Neural progenitor cell (in vitro differentiated cells): ENCODE measurements around the gene PLA2G2F. TPM values are rescaled to one million over a fixed set of nuclear protein-coding genes. Genes with fewer than 3 reads are reported as not detected.

Source experiments
- DNase-seq: peaks from one replicate; pipeline ENCODE4 v3.0.0-alpha.2; 2016; ENCODE audit warnings: low spot score
- H2AFZ ChIP-seq: fragments of 200-600 bp; sonication (generic); replicated peaks from 2 replicates; pipeline ENCODE4 v1.6.1; 2016; ENCODE audit warnings: antibody characterized with exemption
- H3F3A ChIP-seq: fragments of 200-600 bp; sonication (generic); 2 replicates; pipeline ENCODE4 v1.6.1; 2016; ENCODE audit warnings: antibody characterized with exemption, low read depth
- H3K27ac ChIP-seq: fragments of 200-600 bp; sonication (generic); 2 replicates; pipeline ENCODE4 v1.5.1; 2016; ENCODE audit warnings: mild to moderate bottlenecking
- H3K27me3 ChIP-seq: fragments of 200-600 bp; sonication (generic); 2 replicates; pipeline ENCODE4 v1.6.1; 2016; ENCODE audit warnings: mild to moderate bottlenecking, moderate library complexity
- H3K36me3 ChIP-seq: fragments of 200-600 bp; sonication (generic); 2 replicates; pipeline ENCODE4 v1.5.1; 2016
- H3K4me1 ChIP-seq: fragments of 200-600 bp; sonication (generic); 2 replicates; pipeline ENCODE4 v1.6.1; 2016; ENCODE audit warnings: mixed run types
- H3K4me2 ChIP-seq: fragments of 200-600 bp; sonication (generic); 2 replicates; pipeline ENCODE4 v1.6.1; 2016
- H3K4me3 ChIP-seq: fragments of 200-600 bp; sonication (generic); 2 replicates; pipeline ENCODE4 v1.5.1; 2016
- H3K79me2 ChIP-seq: fragments of 200-600 bp; sonication (generic); 2 replicates; pipeline ENCODE4 v1.6.1; 2016; ENCODE audit warnings: low read depth
- H3K9ac ChIP-seq: fragments of 200-600 bp; sonication (generic); 2 replicates; pipeline ENCODE4 v1.6.1; 2016
- H3K9me3 ChIP-seq: fragments of 200-600 bp; sonication (generic); 2 replicates; pipeline ENCODE4 v1.5.1; 2016; ENCODE audit warnings: low read depth
- H4K20me1 ChIP-seq: fragments of 200-600 bp; sonication (generic); 2 replicates; pipeline ENCODE4 v1.6.1; 2016; ENCODE audit warnings: low read depth
- H3K27ac Mint-ChIP-seq: 3 replicates; pipeline ENCODE4 v1.8.0; 2021; ENCODE audit warnings: mixed read lengths
- H3K27me3 Mint-ChIP-seq: 2 replicates; pipeline ENCODE4 v1.8.0; 2022; ENCODE audit warnings: low read depth, mild to moderate bottlenecking, inconsistent platforms, moderate library complexity, mixed read lengths; ENCODE audit not compliant: insufficient read depth
- H3K36me3 Mint-ChIP-seq: 3 replicates; pipeline ENCODE4 v1.8.0; 2021; ENCODE audit warnings: mixed read lengths
- H3K4me1 Mint-ChIP-seq: 3 replicates; pipeline ENCODE4 v1.8.0; 2021; ENCODE audit warnings: mixed read lengths
- H3K4me3 Mint-ChIP-seq: 3 replicates; pipeline ENCODE4 v1.8.0; 2021; ENCODE audit warnings: mild to moderate bottlenecking, moderate library complexity, mixed read lengths
- H3K9me3 Mint-ChIP-seq: 3 replicates; pipeline ENCODE4 v1.8.0; 2020; ENCODE audit warnings: mixed read lengths
- EZH2 ChIP-seq: fragments of 200-600 bp; sonication (generic); IDR thresholded peaks from 2 replicates; pipeline ENCODE4 v1.6.1; 2017; ENCODE audit warnings: antibody characterized with exemption, mild to moderate bottlenecking, moderate library complexity
- EZH2phosphoT487 ChIP-seq: fragments of 200-600 bp; sonication (generic); IDR thresholded peaks from 2 replicates; pipeline ENCODE4 v1.6.1; 2017; ENCODE audit warnings: antibody characterized with exemption
- total RNA-seq: library from RNA; depleted of rRNA; stranded (reverse); fragments of >200 nt; gene quantifications from 2 replicates; pipeline ENCODE4 v1.2.3, GENCODE V29; 2015; ENCODE audit warnings: low replicate concordance
- TF ChIP-seq, protein P1 (sequence below): fragments of 200-600 bp; sonication (generic); IDR thresholded peaks from 2 replicates; pipeline ENCODE4 v1.5.1; 2017; ENCODE audit warnings: antibody characterized with exemption, mild to moderate bottlenecking

PLA2G2F gene
- total RNA-seq, 1 donor from 2014 or later: not detected

DNA sequence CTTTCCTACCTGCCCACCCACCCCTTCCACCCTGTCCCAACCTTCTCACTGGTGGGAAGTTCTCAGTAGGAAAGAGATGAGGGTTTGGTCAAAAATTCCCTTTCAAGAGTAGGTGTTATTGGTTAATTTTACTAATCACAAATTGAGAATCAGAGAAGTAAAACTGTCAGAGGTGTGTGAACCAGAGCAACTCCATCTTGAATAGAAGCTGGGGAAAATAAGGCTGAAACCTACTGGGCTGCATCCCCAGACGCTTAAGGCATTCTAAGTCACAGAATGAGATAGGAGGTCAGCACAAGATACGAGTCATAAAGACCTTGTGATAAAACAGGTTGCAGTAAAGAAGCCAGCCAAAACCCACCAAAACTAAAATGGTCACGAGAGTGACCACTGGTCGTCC lies 31.3 kb upstream of the PLA2G2F start:
- H3K79me2 ChIP-seq: no peaks in the 10 kb centered on the region
- H3K27me3 Mint-ChIP-seq: peaks cover 6% of the 10 kb centered on the region
- H3K9ac ChIP-seq: no peak overlapping the region
- H3K36me3 Mint-ChIP-seq: no peaks in the 10 kb centered on the region
- no peak overlapping the region for H2AFZ ChIP-seq
- no peaks in the 10 kb centered on the region for H3K4me1 ChIP-seq
- no peaks in the 10 kb centered on the region for H3K36me3 ChIP-seq
- no peak for TF ChIP-seq EZH2
- no peak for TF ChIP-seq EZH2phosphoT487
- TF ChIP-seq, protein P1, sequence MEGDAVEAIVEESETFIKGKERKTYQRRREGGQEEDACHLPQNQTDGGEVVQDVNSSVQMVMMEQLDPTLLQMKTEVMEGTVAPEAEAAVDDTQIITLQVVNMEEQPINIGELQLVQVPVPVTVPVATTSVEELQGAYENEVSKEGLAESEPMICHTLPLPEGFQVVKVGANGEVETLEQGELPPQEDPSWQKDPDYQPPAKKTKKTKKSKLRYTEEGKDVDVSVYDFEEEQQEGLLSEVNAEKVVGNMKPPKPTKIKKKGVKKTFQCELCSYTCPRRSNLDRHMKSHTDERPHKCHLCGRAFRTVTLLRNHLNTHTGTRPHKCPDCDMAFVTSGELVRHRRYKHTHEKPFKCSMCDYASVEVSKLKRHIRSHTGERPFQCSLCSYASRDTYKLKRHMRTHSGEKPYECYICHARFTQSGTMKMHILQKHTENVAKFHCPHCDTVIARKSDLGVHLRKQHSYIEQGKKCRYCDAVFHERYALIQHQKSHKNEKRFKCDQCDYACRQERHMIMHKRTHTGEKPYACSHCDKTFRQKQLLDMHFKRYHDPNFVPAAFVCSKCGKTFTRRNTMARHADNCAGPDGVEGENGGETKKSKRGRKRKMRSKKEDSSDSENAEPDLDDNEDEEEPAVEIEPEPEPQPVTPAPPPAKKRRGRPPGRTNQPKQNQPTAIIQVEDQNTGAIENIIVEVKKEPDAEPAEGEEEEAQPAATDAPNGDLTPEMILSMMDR: no peak
- H4K20me1 ChIP-seq: no peaks in the 10 kb centered on the region
- no peak overlapping the region for H3K4me3 Mint-ChIP-seq
- no peak overlapping the region for H3K4me3 ChIP-seq
- no peaks in the 10 kb centered on the region for H3K9me3 Mint-ChIP-seq
- H3K4me1 Mint-ChIP-seq: peaks cover 6% of the 10 kb centered on the region
- no peaks in the 10 kb centered on the region for H3K9me3 ChIP-seq
- H3K27me3 ChIP-seq: no peaks in the 10 kb centered on the region
- DNase-seq: no peak
- no peak overlapping the region for H3K27ac ChIP-seq
- H3K4me2 ChIP-seq: no peak overlapping the region
- H3K27ac Mint-ChIP-seq: no peak overlapping the region
- H3F3A ChIP-seq: no peaks in the 10 kb centered on the region

DNA sequence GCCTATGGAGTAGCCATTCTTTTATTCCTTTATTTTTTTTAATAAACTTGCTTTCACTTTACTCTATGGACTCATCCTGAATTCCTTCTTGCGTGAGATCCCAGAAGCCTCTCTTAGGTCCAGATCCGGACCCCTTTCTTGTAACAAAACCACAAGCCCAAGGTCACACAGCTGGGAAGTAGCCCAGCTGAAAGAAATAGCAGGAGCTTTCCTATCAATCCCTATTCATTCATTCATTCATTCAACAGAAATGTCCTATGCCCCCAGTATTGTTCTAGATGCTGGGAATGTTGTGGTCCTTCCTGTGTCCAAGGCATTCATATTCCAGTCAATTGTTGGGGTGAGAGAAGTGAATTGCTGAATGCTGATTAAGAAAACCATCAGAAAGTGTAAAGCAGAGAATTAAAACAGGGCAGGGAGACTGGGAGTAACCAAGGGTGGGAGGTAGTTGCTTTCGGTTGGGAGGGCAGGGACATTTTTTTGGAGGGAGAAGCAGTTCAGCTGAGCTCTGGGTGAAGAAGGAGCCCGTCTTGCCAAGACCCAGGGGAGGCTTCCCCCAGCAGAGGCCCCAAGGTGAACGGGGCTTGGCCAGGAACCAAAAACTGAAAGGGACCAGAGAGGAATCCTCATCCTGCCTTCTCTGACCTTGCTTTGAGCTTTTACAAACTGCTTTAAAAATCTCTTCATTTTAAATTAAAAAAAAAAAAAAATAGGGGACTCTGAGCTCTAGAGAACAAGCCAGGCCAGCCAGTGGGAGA lies 30.6 kb upstream of the PLA2G2F start:
- TF ChIP-seq EZH2 (no peak), EZH2phosphoT487 (no peak)
- TF ChIP-seq, protein P1: no peak
- DNase-seq: no peak
- H3K79me2 ChIP-seq: no peaks in the 10 kb centered on the region
- no peaks in the 10 kb centered on the region for H3K36me3 ChIP-seq
- Mint-ChIP-seq H3K9me3 (no peaks in the 10 kb centered on the region), H3K27ac (peak overlapping the region; percentile 64), H3K27me3 (peaks cover 8% of the 10 kb centered on the region), H3K36me3 (no peaks in the 10 kb centered on the region), H3K4me3 (no peak overlapping the region), H3K4me1 (peaks cover 6% of the 10 kb centered on the region)
- no peak overlapping the region for H3K4me2 ChIP-seq
- no peaks in the 10 kb centered on the region for H3K9me3 ChIP-seq
- no peak overlapping the region for H3K9ac ChIP-seq
- no peak overlapping the region for H2AFZ ChIP-seq
- no peaks in the 10 kb centered on the region for H3F3A ChIP-seq
- H3K27ac ChIP-seq: no peak overlapping the region
- H3K27me3 ChIP-seq: no peaks in the 10 kb centered on the region
- H4K20me1 ChIP-seq: no peaks in the 10 kb centered on the region
- H3K4me1 ChIP-seq: no peaks in the 10 kb centered on the region
- H3K4me3 ChIP-seq: no peak overlapping the region

DNA sequence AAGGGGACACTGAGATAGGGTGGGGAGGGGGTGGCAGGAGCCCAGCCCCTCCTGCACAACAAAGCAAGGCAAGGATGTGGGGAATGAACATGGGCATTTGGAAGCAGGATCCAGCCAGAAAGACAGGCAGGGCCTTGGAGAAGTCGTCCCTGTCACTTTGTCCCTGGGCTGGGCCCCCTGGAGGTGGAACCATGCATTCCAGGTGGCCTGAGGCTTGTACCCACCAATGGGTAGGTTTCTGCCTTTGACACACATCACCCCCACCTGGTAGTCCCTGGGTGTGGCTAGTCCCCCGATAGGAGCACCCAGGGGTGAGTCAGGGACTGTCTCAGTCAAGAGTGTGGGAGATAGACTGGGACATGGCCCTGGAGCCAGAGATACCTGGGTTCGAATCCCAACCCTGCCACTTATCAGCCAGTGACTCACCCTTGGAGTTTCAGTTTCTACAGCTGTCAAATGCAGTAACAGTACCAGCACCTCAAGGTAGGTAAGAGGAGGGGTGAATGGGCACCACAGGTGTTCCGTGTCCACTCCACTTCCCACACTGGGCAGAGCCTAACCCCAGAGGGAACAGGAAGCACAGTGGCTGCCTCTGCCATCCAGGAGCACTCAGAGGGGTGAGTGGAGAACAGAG lies 29.8 kb upstream of the PLA2G2F start:
- H3K9me3 Mint-ChIP-seq: no peaks in the 10 kb centered on the region
- TF ChIP-seq EZH2phosphoT487 (no peak), EZH2 (no peak)
- TF ChIP-seq, protein P1: no peak
- H3K4me1 Mint-ChIP-seq: peaks cover 6% of the 10 kb centered on the region
- H3K27ac Mint-ChIP-seq: no peak overlapping the region
- H3K4me3 ChIP-seq: no peak overlapping the region
- no peak for DNase-seq
- H3K4me3 Mint-ChIP-seq: no peak overlapping the region
- no peaks in the 10 kb centered on the region for H3K4me1 ChIP-seq
- H2AFZ ChIP-seq: no peak overlapping the region
- no peak overlapping the region for H3K27ac ChIP-seq
- no peaks in the 10 kb centered on the region for H3K27me3 ChIP-seq
- H3K36me3 ChIP-seq: no peaks in the 10 kb centered on the region
- H3K27me3 Mint-ChIP-seq: peaks cover 8% of the 10 kb centered on the region
- H3K79me2 ChIP-seq: no peaks in the 10 kb centered on the region
- H3K9me3 ChIP-seq: no peaks in the 10 kb centered on the region
- no peaks in the 10 kb centered on the region for H3K36me3 Mint-ChIP-seq
- no peak overlapping the region for H3K9ac ChIP-seq
- no peak overlapping the region for H3K4me2 ChIP-seq
- no peaks in the 10 kb centered on the region for H3F3A ChIP-seq
- no peaks in the 10 kb centered on the region for H4K20me1 ChIP-seq
